ENCODE data around the gene MIB1. TPM values are rescaled to one million over a fixed set of nuclear protein-coding genes. Genes with fewer than 3 reads are reported as not detected.

Gene MIB1
- total RNA-seq, 4 donors from 2014 or later = 17.9 to 25.3 (median 21.1) TPM

- intact Hi-C loops (cut with DNase I; ENCODE audit: low total_unique reads) = no loop called here
- TF ChIP-seq, protein P1, sequence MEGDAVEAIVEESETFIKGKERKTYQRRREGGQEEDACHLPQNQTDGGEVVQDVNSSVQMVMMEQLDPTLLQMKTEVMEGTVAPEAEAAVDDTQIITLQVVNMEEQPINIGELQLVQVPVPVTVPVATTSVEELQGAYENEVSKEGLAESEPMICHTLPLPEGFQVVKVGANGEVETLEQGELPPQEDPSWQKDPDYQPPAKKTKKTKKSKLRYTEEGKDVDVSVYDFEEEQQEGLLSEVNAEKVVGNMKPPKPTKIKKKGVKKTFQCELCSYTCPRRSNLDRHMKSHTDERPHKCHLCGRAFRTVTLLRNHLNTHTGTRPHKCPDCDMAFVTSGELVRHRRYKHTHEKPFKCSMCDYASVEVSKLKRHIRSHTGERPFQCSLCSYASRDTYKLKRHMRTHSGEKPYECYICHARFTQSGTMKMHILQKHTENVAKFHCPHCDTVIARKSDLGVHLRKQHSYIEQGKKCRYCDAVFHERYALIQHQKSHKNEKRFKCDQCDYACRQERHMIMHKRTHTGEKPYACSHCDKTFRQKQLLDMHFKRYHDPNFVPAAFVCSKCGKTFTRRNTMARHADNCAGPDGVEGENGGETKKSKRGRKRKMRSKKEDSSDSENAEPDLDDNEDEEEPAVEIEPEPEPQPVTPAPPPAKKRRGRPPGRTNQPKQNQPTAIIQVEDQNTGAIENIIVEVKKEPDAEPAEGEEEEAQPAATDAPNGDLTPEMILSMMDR (IDR thresholded peaks at IDR 0.05) = no peak
- no peak for TF ChIP-seq POLR2A (IDR thresholded peaks at IDR 0.05)
- no peak overlapping the region for H3K4me3 ChIP-seq (ENCODE audit: low read depth, poor library complexity, severe bottlenecking)
- 77 to 87% methylated on average over 2 of the region's 2 CpGs for WGBS, 2 donors
- no peak for DNase-seq (ENCODE audit: low spot score in 2 of 2)
Measured at GRCh38 chr18:21865043-21865442, 124.5 kb downstream of the MIB1 start.

GRCh38 chr18:21868770-21869169 lies 128.2 kb downstream of the MIB1 start:
- DNase-seq (ENCODE audit: low spot score in 2 of 2) = no peak
- 91% methylated on average over 4 of the region's 4 CpGs for WGBS, 2 donors
- intact Hi-C loops (cut with DNase I; ENCODE audit: low total_unique reads) = no loop called here
- H3K4me3 ChIP-seq (ENCODE audit: low read depth, poor library complexity, severe bottlenecking) = no peak overlapping the region
- no peak for TF ChIP-seq POLR2A (IDR thresholded peaks at IDR 0.05)
- TF ChIP-seq, protein P1 (IDR thresholded peaks at IDR 0.05) = no peak

GRCh38 chr18:21889570-21889969 lies 149.0 kb downstream of the MIB1 start:
- intact Hi-C loops (cut with DNase I; ENCODE audit: low total_unique reads) = no loop called here
- DNase-seq (ENCODE audit: low spot score in 2 of 2) = no peak
- no peak overlapping the region for H3K4me3 ChIP-seq (ENCODE audit: low read depth, poor library complexity, severe bottlenecking)
- TF ChIP-seq POLR2A (IDR thresholded peaks at IDR 0.05) = no peak
- TF ChIP-seq, protein P1 (IDR thresholded peaks at IDR 0.05) = no peak
- WGBS, 2 donors = 25 to 34% methylated on average over 1 of the region's 1 CpG

DNA sequence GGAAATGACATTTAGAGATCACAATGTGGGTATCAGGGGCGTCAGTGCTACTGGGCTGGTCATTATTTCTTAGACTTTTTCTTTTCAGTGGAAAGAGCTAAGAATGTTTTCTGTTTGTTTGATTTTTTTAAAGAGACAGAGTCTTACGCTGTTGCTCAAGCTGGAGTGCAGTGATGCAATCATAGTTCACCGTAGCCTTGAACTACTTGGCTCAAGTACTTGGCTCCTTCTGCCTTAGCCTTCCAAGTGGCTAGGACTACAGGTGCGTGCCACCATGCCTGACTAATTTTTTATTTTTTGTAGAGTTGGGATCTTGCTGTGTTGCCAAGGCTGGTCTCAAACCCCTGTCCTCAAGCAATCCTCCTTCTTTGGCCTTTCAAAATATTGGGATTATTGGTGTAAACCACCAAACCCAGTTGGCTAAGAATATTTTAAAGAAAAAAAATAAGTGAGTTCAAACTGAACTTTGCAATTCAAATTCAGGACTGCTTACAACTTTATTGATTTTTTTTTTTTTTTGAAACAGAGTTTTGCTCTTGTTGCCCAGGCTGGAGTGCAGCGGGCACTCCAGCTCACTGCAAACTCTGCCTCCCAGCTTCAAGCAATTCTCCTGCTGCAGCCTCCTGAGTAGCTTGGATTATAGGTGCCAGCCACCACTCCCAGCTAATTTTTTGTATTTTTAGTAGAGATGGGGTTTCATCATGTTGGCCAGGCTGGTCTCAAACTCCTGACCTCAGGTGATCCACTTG lies 154.2 kb downstream of the MIB1 start:
- intact Hi-C loops (cut with DNase I; ENCODE audit: low total_unique reads) = loop anchor here (10.0 kb wide), 1 partner anchor 670 kb away; no protein-coding TSS in a partner anchor
- TF ChIP-seq, protein P1 (IDR thresholded peaks at IDR 0.05) = no peak
- no peak for TF ChIP-seq POLR2A (IDR thresholded peaks at IDR 0.05)
- no peak overlapping the region for H3K4me3 ChIP-seq (ENCODE audit: low read depth, poor library complexity, severe bottlenecking)
- WGBS, 2 donors = 54 to 60% methylated on average over 5 of the region's 5 CpGs
- no peak for DNase-seq (ENCODE audit: low spot score in 2 of 2)

DNA sequence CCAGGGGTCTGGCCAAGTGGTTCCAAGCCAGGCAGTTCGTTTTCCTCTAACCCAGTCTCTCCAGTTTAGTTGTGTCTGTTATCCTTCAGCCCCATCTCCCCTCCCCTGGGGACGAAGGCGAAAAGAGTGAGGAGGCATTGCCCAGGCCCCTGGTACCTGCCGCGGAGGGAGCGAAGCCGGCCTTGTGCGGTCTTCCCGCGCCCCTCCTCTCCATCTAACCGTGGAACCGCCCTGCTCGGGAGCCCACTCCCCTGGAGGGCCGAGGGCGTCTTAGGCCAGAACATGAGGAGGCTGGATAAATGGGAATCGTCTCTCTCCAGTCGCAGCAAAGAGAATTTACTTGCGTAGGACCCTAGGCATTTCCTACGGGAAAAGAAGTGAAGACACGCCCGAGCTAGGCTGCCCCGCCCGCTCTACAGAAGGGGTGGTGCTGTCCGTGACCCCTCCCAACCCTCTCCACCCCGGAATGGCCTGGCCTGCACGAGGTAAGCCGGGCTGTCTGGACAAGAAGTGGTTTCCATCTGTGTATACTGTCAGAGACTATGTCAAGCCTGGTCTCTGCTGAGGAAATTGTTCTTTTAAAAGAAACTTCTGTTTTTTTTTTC lies 156.2 kb downstream of the MIB1 start:
- no peak overlapping the region for H3K4me3 ChIP-seq (ENCODE audit: low read depth, poor library complexity, severe bottlenecking)
- DNase-seq (ENCODE audit: low spot score in 2 of 2) = no peak
- 30 to 37% methylated on average over 27 of the region's 27 CpGs for WGBS, 2 donors
- intact Hi-C loops (cut with DNase I; ENCODE audit: low total_unique reads) = loop anchor here (10.0 kb wide), 1 partner anchor 668 kb away; no protein-coding TSS in a partner anchor
- no peak for TF ChIP-seq POLR2A (IDR thresholded peaks at IDR 0.05)
- TF ChIP-seq, protein P1 (IDR thresholded peaks at IDR 0.05) = no peak
